Loucy (cell line): ENCODE data around the gene SULT1E1.

ENCODE experiments used
- EZH2phosphoT487 ChIP-seq: fragments of 200-600 bp; IDR thresholded peaks from 2 replicates; pipeline ENCODE4 v1.6.1; 2018; ENCODE audit warnings: antibody characterized with exemption, mild to moderate bottlenecking, moderate library complexity, borderline replicate concordance
- TF ChIP-seq, protein P1 (sequence below): fragments of 200-600 bp; sonication (generic); conservative IDR thresholded peaks from 2 replicates; pipeline ENCODE4 v1.5.1; 2014; ENCODE audit warnings: mild to moderate bottlenecking, antibody characterized with exemption, low read length

DNA sequence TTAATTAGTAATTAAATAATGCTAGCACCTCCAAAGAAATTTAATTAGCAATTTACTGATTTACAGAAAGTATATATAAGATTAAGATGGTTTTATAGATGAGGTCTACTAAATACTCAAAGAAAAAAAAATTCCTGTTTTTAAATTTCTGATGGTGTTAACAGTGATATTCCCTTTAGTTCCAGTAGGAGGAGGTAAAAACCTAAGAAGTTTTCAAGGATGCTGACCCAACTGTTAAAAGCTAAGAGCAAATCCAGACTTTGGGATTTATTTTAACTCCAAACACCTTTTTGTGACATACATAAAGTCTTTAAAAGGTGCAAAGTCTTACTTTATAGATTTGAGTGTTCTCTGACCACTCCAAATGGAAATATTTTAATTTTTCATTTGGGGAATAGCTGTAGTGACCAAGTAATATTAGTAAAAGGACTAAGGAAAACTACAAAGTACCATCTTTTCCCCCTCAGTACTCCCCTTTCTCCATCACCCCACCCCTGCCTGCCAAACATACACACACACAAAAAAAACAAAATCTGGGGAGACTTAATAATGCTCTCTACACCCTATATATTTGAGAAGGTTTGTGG lies 36.7 kb upstream of the SULT1E1 start:
- TF ChIP-seq, protein P1, sequence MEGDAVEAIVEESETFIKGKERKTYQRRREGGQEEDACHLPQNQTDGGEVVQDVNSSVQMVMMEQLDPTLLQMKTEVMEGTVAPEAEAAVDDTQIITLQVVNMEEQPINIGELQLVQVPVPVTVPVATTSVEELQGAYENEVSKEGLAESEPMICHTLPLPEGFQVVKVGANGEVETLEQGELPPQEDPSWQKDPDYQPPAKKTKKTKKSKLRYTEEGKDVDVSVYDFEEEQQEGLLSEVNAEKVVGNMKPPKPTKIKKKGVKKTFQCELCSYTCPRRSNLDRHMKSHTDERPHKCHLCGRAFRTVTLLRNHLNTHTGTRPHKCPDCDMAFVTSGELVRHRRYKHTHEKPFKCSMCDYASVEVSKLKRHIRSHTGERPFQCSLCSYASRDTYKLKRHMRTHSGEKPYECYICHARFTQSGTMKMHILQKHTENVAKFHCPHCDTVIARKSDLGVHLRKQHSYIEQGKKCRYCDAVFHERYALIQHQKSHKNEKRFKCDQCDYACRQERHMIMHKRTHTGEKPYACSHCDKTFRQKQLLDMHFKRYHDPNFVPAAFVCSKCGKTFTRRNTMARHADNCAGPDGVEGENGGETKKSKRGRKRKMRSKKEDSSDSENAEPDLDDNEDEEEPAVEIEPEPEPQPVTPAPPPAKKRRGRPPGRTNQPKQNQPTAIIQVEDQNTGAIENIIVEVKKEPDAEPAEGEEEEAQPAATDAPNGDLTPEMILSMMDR: peak; percentile 49
- no peak for TF ChIP-seq EZH2phosphoT487
